Cardiac septum (tissue), 1 donor: ENCODE results near the gene BANF2. TPM values are rescaled to one million over a fixed set of nuclear protein-coding genes. Genes with fewer than 3 reads are reported as not detected.
"Not testable (repeated sequence)": the region's sequence is repeated elsewhere in the genome, so short reads cannot be mapped to it uniquely, and the experiment has no call there.

Experiments
- DNase-seq: peaks from one replicate; pipeline ENCODE4 v3.0.0-alpha.2; 2020; ENCODE audit warnings: low spot score
- intact Hi-C: fragments of 100-400 bp; cut with DNase I; formaldehyde crosslinking; loops from one replicate; pipeline ENCODE4 v1.14.0; 2022
- total RNA-seq: library from RNA; stranded (reverse); fragmentation: NEBNext Ultra II Directional; extraction: Animal tissue kit (Norgen Biotek cat#: 25700); gene quantifications from one replicate; pipeline ENCODE4 v1.2.1, GENCODE V29; 2021
- donor health status: DM: no; HTN: no; CAD: no.

The BANF2 gene
- total RNA-seq, 1 donor from 2014 or later = not detected

DNA sequence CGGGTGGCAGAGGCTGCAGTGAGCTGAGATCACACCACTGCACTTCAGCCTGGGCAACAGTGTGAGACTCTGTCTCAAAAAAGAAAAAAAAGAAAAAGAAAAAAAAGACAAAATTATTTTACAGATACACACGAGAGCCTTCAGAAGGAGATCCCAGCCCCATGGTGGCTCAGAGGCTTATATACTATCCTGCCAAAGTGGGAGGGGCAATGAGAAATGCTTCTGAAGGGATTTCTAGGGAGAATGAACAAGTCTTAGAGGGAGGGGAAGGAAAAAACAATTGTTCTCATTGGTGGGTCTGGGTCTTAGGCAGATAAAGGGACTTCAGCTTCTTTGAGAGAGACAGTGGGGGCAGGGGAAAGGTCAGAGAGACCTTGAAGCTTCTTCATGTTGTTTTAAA, 76.8 kb downstream of the BANF2 start:
- intact Hi-C loops = no loop called here
- DNase-seq = no peak

DNA sequence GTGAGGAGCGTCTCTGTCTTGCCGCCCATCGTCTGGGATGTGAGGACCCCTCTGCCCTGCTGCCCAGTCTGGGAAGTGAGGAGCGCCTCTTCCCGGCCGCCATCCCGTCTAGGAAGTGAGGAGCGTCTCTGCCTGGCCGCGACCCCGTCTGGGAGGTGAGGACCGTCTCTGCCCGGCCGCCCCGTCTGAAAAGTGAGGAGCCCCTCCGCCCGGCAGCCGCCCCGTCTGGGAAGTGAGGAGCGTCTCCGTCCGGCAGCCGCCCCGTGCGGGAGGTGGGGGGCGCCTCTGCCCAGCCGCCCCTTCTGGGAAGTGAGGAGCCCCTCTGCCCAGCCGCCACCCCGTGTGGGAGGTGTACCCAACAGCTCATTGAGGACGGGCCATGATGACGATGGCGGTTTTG, 79.2 kb downstream of the BANF2 start:
- intact Hi-C loops, DNase-seq: not testable (repeated sequence)

GRCh38 chr20:17782768-17783167, 83.0 kb downstream of the BANF2 start:
- intact Hi-C loops = no loop called here
- DNase-seq = no peak

- intact Hi-C loops = no loop called here
- DNase-seq = no peak
Observed at GRCh38 chr20:17783671-17784070, 83.9 kb downstream of the BANF2 start.

GRCh38 chr20:17785007-17785406, 85.2 kb downstream of the BANF2 start:
- intact Hi-C loops = no loop called here

More at GRCh38 chr20:17785007-17785406, 85.2 kb downstream of the BANF2 start:
- DNase-seq = no peak

Other genes with a start within 250 kb of the BANF2 start
- gene BFSP1, start 168.6 kb upstream of the BANF2 start, total RNA-seq = 0.83 TPM
- gene DSTN, start 129.9 kb upstream of the BANF2 start, total RNA-seq = 569 TPM
- gene RRBP1, start 17.7 kb upstream of the BANF2 start, total RNA-seq = 46.7 TPM